ENCODE data around the gene SFSWAP.
"Not testable (repeated sequence)": the region's sequence is repeated elsewhere in the genome, so short reads cannot be mapped to it uniquely, and the experiment has no call there.

The SFSWAP gene

GRCh38 chr12:131702573-131702877, 8.4 kb upstream of the SFSWAP start:
- no peaks in the 10 kb centered on the region for H3K27me3 ChIP-seq (ENCODE audit: insufficient read depth, poor library complexity, severe bottlenecking)
- DNase-seq (ENCODE audit: low read depth in 1 of 2, low spot score in 1 of 2): no peak
- TF ChIP-seq GABPA (IDR thresholded peaks at IDR 0.05; ENCODE audit: low read depth) (no peak), CTCF (IDR thresholded peaks at IDR 0.05; ENCODE audit: insufficient read depth, low read length) (no peak), POLR2AphosphoS5 (IDR thresholded peaks at IDR 0.05; ENCODE audit: low read depth) (no peak), REST (IDR thresholded peaks at IDR 0.05; ENCODE audit: insufficient replicate concordance, low read depth) (no peak), SPI1 (IDR thresholded peaks at IDR 0.05; ENCODE audit: borderline replicate concordance, low read depth) (no peak)
- H3K27ac ChIP-seq (replicated peaks): no peak overlapping the region
- no peak overlapping the region for H3K4me3 ChIP-seq (replicated peaks; ENCODE audit: insufficient read depth, low read length)

GRCh38 chr12:131703161-131703560, 7.7 kb upstream of the SFSWAP start:
- H3K27ac ChIP-seq (replicated peaks): no peak overlapping the region

GRCh38 chr12:131704509-131704908, 6.4 kb upstream of the SFSWAP start:
- H3K4me3 ChIP-seq (replicated peaks; ENCODE audit: insufficient read depth, low read length): no peak overlapping the region
- DNase-seq (ENCODE audit: low read depth in 1 of 2, low spot score in 1 of 2): no peak
- no peak for TF ChIP-seq POLR2AphosphoS5 (IDR thresholded peaks at IDR 0.05; ENCODE audit: low read depth)
- TF ChIP-seq CTCF (IDR thresholded peaks at IDR 0.05; ENCODE audit: insufficient read depth, low read length): no peak
- H3K27me3 ChIP-seq (ENCODE audit: insufficient read depth, poor library complexity, severe bottlenecking): no peaks in the 10 kb centered on the region
- H3K27ac ChIP-seq (replicated peaks): no peak overlapping the region

More at GRCh38 chr12:131703161-131703560, 7.7 kb upstream of the SFSWAP start:
- no peak for TF ChIP-seq REST (IDR thresholded peaks at IDR 0.05; ENCODE audit: insufficient replicate concordance, low read depth)
- no peak for TF ChIP-seq POLR2AphosphoS5 (IDR thresholded peaks at IDR 0.05; ENCODE audit: low read depth)
- TF ChIP-seq SPI1 (IDR thresholded peaks at IDR 0.05; ENCODE audit: borderline replicate concordance, low read depth): no peak
- no peak for TF ChIP-seq GABPA (IDR thresholded peaks at IDR 0.05; ENCODE audit: low read depth)
- TF ChIP-seq CTCF (IDR thresholded peaks at IDR 0.05; ENCODE audit: insufficient read depth, low read length): no peak
- H3K4me3 ChIP-seq (replicated peaks; ENCODE audit: insufficient read depth, low read length): no peak overlapping the region
- DNase-seq (ENCODE audit: low read depth in 1 of 2, low spot score in 1 of 2): no peak
- no peaks in the 10 kb centered on the region for H3K27me3 ChIP-seq (ENCODE audit: insufficient read depth, poor library complexity, severe bottlenecking)

GRCh38 chr12:131706709-131707108, 4.2 kb upstream of the SFSWAP start:
- not testable (repeated sequence) for H3K4me3 ChIP-seq (replicated peaks; ENCODE audit: insufficient read depth, low read length); H3K27ac ChIP-seq (replicated peaks); DNase-seq (ENCODE audit: low read depth in 1 of 2, low spot score in 1 of 2); H3K27me3 ChIP-seq (ENCODE audit: insufficient read depth, poor library complexity, severe bottlenecking)

Data from HL-60 (cell line).